OCI-LY7 (cell line): ENCODE measurements around the gene KNDC1. TPM values are rescaled to one million over a fixed set of nuclear protein-coding genes. Genes with fewer than 3 reads are reported as not detected.

Experiments used
- BruUV-seq: library from RNA; stranded (reverse); fragments of 400-500 nt; replicated peaks from 2 replicates; lab custom pipeline; 2021; lab: Mats Ljungman, UMichigan
- CTCF ChIA-PET: fragments of 300-600 bp; sonication (Branson Sonifier 250); formaldehyde crosslinking; loops from one replicate; lab custom pipeline; 2022; ENCODE audit warnings: antibody characterized with exemption; ENCODE audit not compliant: unreplicated experiment; lab: Charles Lee
- POLR2A ChIA-PET: fragments of 300-600 bp; sonication (Branson Sonifier 250); formaldehyde crosslinking; loops from one replicate; lab custom pipeline; 2022; ENCODE audit warnings: antibody characterized with exemption; lab: Charles Lee
- DNase-seq: peaks from one replicate; pipeline ENCODE4 v3.0.0-alpha.2; 2015; ENCODE audit warnings: low spot score
- H2AFZ ChIP-seq: fragments of 200-600 bp; sonication (generic), shearing (Covaris generic); 2 replicates; pipeline ENCODE4 v1.6.1; 2014; ENCODE audit warnings: mild to moderate bottlenecking, antibody characterized with exemption, low read length, moderate library complexity
- H3K27ac ChIP-seq: fragments of 200-600 bp; sonication (generic); 2 replicates; pipeline ENCODE4 v1.5.1; 2014; ENCODE audit warnings: mixed run types, low read depth, mild to moderate bottlenecking, moderate library complexity, low read length, inconsistent platforms; ENCODE audit not compliant: poor library complexity, severe bottlenecking
- H3K36me3 ChIP-seq: fragments of 200-600 bp; sonication (generic); 2 replicates; pipeline ENCODE4 v1.6.1; 2014; ENCODE audit warnings: mild to moderate bottlenecking, antibody characterized with exemption, low read length, moderate library complexity, mixed read lengths; ENCODE audit not compliant: insufficient read depth
- H3K4me1 ChIP-seq: fragments of 200-600 bp; sonication (generic); 2 replicates; pipeline ENCODE4 v1.5.1; 2014; ENCODE audit warnings: mild to moderate bottlenecking, low read length; ENCODE audit not compliant: insufficient read depth, poor library complexity, severe bottlenecking
- H3K4me2 ChIP-seq: fragments of 200-600 bp; sonication (generic); 2 replicates; pipeline ENCODE4 v1.6.1; 2014; ENCODE audit warnings: mild to moderate bottlenecking, low read length
- H3K4me3 ChIP-seq: fragments of 200-600 bp; sonication (generic); 2 replicates; pipeline ENCODE4 v1.5.1; 2014; ENCODE audit warnings: mild to moderate bottlenecking, low read depth, low read length; ENCODE audit not compliant: poor library complexity, severe bottlenecking
- H3K79me2 ChIP-seq: fragments of 200-600 bp; sonication (generic); 2 replicates; pipeline ENCODE4 v1.6.1; 2016; ENCODE audit warnings: low read depth, mild to moderate bottlenecking, low read length, moderate library complexity, mixed read lengths; ENCODE audit not compliant: insufficient read depth
- H3K9me2 ChIP-seq: fragments of 200-600 bp; sonication (generic); 2 replicates; pipeline ENCODE4 v1.6.1; 2016; ENCODE audit warnings: mild to moderate bottlenecking, low read length, mixed read lengths; ENCODE audit not compliant: insufficient read depth
- H3K9me3 ChIP-seq: fragments of 200-600 bp; sonication (generic); 2 replicates; pipeline ENCODE4 v1.6.1; 2014; ENCODE audit warnings: mild to moderate bottlenecking, mixed run types, low read length, mixed read lengths
- H4K20me1 ChIP-seq: fragments of 200-600 bp; sonication (generic); 2 replicates; pipeline ENCODE4 v1.6.1; 2014; ENCODE audit warnings: mild to moderate bottlenecking, antibody characterized with exemption, low read length, moderate library complexity, mixed read lengths; ENCODE audit not compliant: insufficient read depth
- EZH2phosphoT487 ChIP-seq: fragments of 200-600 bp; sonication (generic); IDR thresholded peaks from 2 replicates; pipeline ENCODE4 v1.6.1; 2018; ENCODE audit warnings: low read depth, borderline replicate concordance, mild to moderate bottlenecking, mixed run types, antibody characterized with exemption, low read length, moderate library complexity, mixed read lengths
- intact Hi-C: fragments of 100-400 bp; cut with micrococcal nuclease; formaldehyde crosslinking; loops from one replicate; pipeline ENCODE4 v1.10.0; 2022; ENCODE audit not compliant: unreplicated experiment
- total RNA-seq, 2 experiments: library from RNA; depleted of rRNA in 1 of 2; stranded (reverse); fragments of >200 nt in 1 of 2; shearing (Covaris generic) in 1 of 2; gene quantifications; 2 replicates each; pipeline ENCODE4 v1.2.3, GENCODE V29; 2014 to 2022
- TF ChIP-seq, protein P1 (sequence below): fragments of 200-600 bp; sonication (generic); conservative IDR thresholded peaks from 2 replicates; pipeline ENCODE4 v1.5.1; 2014; ENCODE audit warnings: mild to moderate bottlenecking, antibody characterized with exemption, low read length, moderate library complexity, mixed read lengths

Gene KNDC1
- total RNA-seq, 2 experiments from 2014 or later = not detected

DNA sequence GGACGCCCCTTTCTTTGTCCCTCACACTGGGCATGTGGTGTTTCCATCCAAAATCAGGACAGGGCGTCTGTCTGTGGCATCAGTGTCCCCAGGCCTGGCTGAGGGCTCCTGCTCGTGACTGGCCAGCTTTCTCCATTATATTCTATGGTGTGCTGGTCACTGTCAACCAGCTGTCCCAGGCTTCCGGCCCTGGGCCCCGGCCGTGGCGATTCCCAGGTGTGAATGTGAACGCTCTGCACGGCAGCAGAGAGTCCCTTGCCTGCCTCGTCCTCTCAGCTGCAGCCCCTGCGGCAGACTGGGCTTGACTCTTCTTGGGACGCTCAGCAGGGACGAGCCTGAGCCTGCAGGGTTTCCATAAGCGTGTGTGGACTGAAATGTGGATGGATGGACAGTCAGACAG lies 64.1 kb downstream of the KNDC1 start:
- ChIA-PET CTCF (no interaction called here), POLR2A (no interaction called here)
- H3K79me2 ChIP-seq = no peaks in the 10 kb centered on the region
- no peak overlapping the region for H3K27ac ChIP-seq
- H4K20me1 ChIP-seq = no peaks in the 10 kb centered on the region
- H3K9me2 ChIP-seq = no peaks in the 10 kb centered on the region
- H3K4me2 ChIP-seq = no peak overlapping the region
- intact Hi-C loops = no loop called here
- H3K4me1 ChIP-seq = no peaks in the 10 kb centered on the region
- BruUV-seq = no TSS peak
- TF ChIP-seq, protein P1, sequence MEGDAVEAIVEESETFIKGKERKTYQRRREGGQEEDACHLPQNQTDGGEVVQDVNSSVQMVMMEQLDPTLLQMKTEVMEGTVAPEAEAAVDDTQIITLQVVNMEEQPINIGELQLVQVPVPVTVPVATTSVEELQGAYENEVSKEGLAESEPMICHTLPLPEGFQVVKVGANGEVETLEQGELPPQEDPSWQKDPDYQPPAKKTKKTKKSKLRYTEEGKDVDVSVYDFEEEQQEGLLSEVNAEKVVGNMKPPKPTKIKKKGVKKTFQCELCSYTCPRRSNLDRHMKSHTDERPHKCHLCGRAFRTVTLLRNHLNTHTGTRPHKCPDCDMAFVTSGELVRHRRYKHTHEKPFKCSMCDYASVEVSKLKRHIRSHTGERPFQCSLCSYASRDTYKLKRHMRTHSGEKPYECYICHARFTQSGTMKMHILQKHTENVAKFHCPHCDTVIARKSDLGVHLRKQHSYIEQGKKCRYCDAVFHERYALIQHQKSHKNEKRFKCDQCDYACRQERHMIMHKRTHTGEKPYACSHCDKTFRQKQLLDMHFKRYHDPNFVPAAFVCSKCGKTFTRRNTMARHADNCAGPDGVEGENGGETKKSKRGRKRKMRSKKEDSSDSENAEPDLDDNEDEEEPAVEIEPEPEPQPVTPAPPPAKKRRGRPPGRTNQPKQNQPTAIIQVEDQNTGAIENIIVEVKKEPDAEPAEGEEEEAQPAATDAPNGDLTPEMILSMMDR = no peak
- no peak for TF ChIP-seq EZH2phosphoT487
- H3K4me3 ChIP-seq = no peak overlapping the region
- H3K36me3 ChIP-seq = no peaks in the 10 kb centered on the region
- H2AFZ ChIP-seq = no peak overlapping the region
- H3K9me3 ChIP-seq = no peaks in the 10 kb centered on the region
- no peak for DNase-seq

DNA sequence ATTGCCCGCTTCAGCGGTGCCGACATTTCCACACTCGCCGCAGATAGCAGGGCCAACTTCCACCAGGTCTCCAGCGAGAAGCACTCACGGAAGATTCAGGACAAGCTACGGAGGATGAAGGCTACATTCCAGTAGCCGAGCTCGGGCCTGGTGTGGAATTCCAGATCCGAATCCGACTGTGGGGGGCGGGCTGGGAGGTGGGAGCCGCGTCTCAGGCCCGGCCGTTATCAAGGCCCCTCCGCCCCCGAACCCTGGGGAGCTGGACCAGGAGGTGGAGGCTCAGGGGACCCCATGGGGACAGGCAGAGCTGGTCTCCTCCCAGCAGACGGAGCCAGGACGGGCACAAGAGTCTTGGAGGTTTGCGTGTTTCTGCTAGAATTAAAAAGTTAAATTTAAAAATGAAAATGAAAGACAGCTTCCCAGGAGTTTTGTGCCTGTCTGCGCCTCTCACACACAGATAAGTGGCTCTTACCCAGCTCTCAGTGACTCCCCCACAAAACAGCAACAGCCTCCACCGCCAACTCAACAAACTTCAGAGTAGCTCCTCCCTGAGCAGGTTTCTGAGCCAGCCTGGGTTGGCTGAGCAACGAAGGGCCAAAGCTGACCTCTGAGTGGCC lies 64.8 kb downstream of the KNDC1 start:
- no TSS peak for BruUV-seq
- POLR2A ChIA-PET = interaction anchor here (1.0 kb wide), 1 partner anchor 685 kb away, joined by 3 read pairs; no protein-coding TSS in a partner anchor
- Histone ChIP-seq H2AFZ (no peak overlapping the region), H3K9me3 (no peaks in the 10 kb centered on the region), H3K4me2 (no peak overlapping the region), H3K27ac (no peak overlapping the region), H3K4me1 (no peaks in the 10 kb centered on the region), H3K36me3 (no peaks in the 10 kb centered on the region), H3K9me2 (no peaks in the 10 kb centered on the region), H3K4me3 (no peak overlapping the region), H4K20me1 (no peaks in the 10 kb centered on the region), H3K79me2 (no peaks in the 10 kb centered on the region)
- intact Hi-C loops = no loop called here
- TF ChIP-seq EZH2phosphoT487 = no peak
- TF ChIP-seq, protein P1 = no peak
- CTCF ChIA-PET = no interaction called here
- no peak for DNase-seq

GRCh38 chr10:133225707-133226191 lies 65.7 kb downstream of the KNDC1 start:
- Histone ChIP-seq H3K79me2 (no peaks in the 10 kb centered on the region), H3K4me3 (no peak overlapping the region), H3K9me2 (no peaks in the 10 kb centered on the region), H2AFZ (no peak overlapping the region), H3K9me3 (no peaks in the 10 kb centered on the region), H3K27ac (no peak overlapping the region), H3K4me1 (no peaks in the 10 kb centered on the region), H3K36me3 (no peaks in the 10 kb centered on the region), H3K4me2 (no peak overlapping the region), H4K20me1 (no peaks in the 10 kb centered on the region)
- POLR2A ChIA-PET = interaction anchor here (1.0 kb wide), 1 partner anchor 686 kb away, joined by 3 read pairs; no protein-coding TSS in a partner anchor
- DNase-seq = no peak
- no TSS peak for BruUV-seq
- CTCF ChIA-PET = no interaction called here
- no peak for TF ChIP-seq EZH2phosphoT487
- intact Hi-C loops = no loop called here
